H1 (cell line): ENCODE data around the gene CDK4. TPM values are rescaled to one million over a fixed set of nuclear protein-coding genes. Genes with fewer than 3 reads are reported as not detected.

ENCODE experiments used
- CBX5 ChIP-seq: fragments of 300-800, 300-1000 bp; sonication (generic); IDR thresholded peaks from 2 replicates; pipeline ENCODE4 v1.7.1; 2016; ENCODE audit warnings: antibody characterized with exemption, low read length, low read depth
- RAD21 ChIP-seq, 2 experiments: IDR thresholded peaks in 1 of 2; conservative IDR thresholded peaks in 1 of 2; 2 replicates each; pipeline ENCODE4 v1.6.1; 2011; ENCODE audit warnings: low read depth in 2 of 2, low read length in 2 of 2, improper control_type of control experiment in 1 of 2, inconsistent platforms in 1 of 2, mild to moderate bottlenecking in 1 of 2, moderate library complexity in 1 of 2
- polyA plus RNA-seq, 7 experiments: library from polyadenylated mRNA; depleted of rRNA in 3 of 7; stranded (reverse) in 5 of 7; unstranded in 2 of 7; fragments of >200 nt in 5 of 7; fragments of 200-250 nt in 2 of 7; gene quantifications; 1 replicate in 5 of 7; 2 replicates in 1 of 7; 4 replicates in 1 of 7; pipeline versions ENCODE4 v1.2.1 to v1.2.3, GENCODE V29; 2011 to 2013; ENCODE audit warnings: missing spikeins in 2 of 7, mixed read lengths in 2 of 7
- total RNA-seq: library from RNA; stranded (reverse); fragmentation: NEBNext Ultra II Directional; extraction: Animal tissue kit (Norgen Biotek cat#: 25700); gene quantifications from 2 replicates; pipeline ENCODE4 v1.2.1, GENCODE V29; 2021
- TF ChIP-seq, protein P1 (sequence below): IDR thresholded peaks from 2 replicates; pipeline ENCODE4 v1.6.1; 2011; ENCODE audit warnings: low read depth, mild to moderate bottlenecking, low read length; ENCODE audit not compliant: insufficient read depth

The CDK4 gene
- total and polyA plus RNA-seq, 2 of the 8 experiments (the other 6 are each of a cell fraction or from before 2014, with no cell fraction given) = 174 to 368 TPM

DNA sequence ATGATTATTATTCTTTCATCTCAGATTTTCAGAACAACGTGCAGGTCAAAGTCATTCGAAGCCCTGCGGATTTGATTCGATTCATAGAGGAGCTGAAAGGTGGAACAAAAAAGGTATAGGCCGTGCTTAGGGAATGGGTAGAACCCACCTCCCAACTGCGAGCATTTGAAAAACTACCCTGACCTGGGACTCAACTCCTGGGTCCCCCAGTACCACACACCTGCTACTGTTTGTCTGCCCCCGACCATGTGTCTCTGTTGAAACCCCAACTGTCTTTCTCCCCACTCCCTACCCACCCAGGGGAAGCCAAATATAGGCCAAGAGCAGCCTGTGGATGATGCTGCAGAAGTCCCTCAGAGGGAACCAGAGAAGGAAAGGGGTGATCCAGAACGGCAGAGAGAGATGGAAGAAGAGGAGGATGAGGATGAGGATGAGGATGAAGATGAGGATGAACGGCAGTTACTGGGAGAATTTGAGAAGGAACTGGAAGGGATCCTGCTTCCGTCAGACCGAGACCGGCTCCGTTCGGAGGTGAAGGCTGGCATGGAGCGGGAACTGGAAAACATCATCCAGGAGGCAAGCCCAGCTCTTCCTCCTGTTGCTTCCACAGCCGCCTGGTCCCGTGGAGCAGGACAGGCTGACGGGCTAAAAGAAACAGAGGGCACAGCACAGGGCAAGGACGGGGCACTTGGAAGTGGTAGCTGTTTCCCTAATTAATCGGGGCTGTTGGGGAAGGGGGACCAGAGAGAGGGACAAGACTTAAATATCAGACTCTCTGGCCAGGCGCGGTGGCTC lies 34.1 kb downstream of the CDK4 start (continued):
- TF ChIP-seq RAD21 (IDR thresholded peaks at IDR 0.05 in 1 of 2, conservative IDR thresholded peaks at IDR 0.05 in 1 of 2; ENCODE audit: low read depth in 2 of 2, low read length in 2 of 2) (no peak), CBX5 (no peak)
- TF ChIP-seq, protein P1, sequence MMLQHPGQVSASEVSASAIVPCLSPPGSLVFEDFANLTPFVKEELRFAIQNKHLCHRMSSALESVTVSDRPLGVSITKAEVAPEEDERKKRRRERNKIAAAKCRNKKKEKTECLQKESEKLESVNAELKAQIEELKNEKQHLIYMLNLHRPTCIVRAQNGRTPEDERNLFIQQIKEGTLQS = no peak
